Activated CD8-positive, alpha-beta memory T cell treated with anti-CD3 and anti-CD28 coated beads, Interleukin-2, amount 50 U/mL, for 24 hours (primary cell): ENCODE results near the gene NARS2.
"Not testable (repeated sequence)": the region's sequence is repeated elsewhere in the genome, so short reads cannot be mapped to it uniquely, and the experiment has no call there.

ENCODE experiments used
- DNase-seq: peaks from one replicate; pipeline ENCODE4 v3.0.0-alpha.2; 2020; ENCODE audit errors: extremely low read depth

NARS2 gene

DNA sequence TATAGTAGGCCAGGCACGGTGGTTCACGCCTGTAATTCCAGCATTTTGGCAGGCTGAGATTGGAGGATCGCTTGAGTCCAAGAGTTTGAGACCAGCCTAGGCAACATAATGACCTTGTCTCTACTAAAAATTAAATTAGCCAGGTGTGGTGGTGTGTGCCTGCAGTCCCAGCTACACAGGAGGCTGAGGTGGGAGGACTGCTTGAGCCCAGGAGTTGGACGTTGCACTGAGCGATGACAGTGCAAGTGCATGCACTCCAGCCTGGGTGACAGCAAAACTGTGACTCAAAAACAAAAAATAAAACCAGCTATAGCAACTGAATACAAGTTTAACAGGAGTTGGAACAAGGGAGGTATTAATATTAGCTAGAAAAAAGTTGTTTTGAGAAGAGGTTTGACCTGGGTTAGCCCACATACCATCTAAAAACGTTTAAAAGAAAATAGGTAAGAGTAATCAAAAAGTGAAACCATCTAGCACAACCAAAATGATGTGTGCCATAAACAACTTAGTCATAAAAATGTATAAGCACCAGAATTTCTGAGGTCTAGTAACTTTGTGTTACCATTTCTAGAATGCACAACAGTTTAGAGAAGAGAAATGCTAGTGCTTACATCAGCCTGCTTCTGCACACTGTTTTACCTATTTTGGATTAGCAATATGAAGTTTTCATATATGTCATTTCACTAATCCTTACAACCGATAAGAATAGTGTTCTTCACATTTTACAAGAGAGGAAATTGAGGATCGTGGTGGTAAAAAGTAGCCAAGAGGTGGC lies 26.5 kb downstream of the NARS2 start:
- DNase-seq: no peak

DNA sequence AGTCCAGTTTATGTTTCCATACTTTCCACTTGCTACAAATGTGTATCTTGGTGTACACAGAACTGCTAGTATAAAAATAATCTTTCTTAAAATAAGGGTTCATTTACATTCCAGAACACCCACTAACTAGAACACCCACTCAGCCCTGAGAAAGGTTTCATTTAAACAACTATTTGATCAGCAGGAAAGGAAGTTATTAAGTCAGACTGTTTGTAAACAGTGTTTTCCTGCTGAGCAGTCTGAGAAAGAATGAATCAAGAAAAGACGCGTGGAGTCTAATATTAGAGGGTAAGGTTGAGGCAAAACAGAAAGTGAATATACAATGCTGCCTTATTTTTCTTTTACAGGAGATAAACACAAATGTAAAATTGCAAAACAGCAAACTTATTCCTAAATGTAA lies 32.7 kb downstream of the NARS2 start:
- DNase-seq: no peak

GRCh38 chr11:78541537-78541936 lies 33.1 kb downstream of the NARS2 start:
- DNase-seq: no peak

GRCh38 chr11:78540256-78540655 lies 34.4 kb downstream of the NARS2 start:
- no peak for DNase-seq

- no peak for DNase-seq
These were observed 35.2 kb downstream of the NARS2 start for GRCh38 chr11:78539506-78539905.

GRCh38 chr11:78536933-78537332 lies 37.7 kb downstream of the NARS2 start:
- DNase-seq: no peak

DNA sequence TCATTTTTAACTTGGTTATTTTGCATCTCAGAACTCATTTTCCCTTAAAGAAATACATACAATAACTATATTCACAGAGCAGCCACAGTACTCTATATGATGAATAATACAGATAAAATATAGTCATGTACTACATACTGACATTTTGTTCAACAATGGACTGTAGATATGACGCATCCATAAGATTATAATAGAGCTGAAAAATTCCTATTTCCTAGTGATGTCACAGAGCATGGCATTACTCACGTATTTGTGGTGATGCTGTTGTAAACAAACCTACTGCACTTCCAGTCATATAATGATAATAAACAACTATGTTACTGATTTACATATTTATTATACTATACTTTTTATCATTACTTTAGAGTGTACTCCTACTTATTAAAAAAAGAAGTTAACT lies 38.7 kb downstream of the NARS2 start:
- no peak for DNase-seq

DNA sequence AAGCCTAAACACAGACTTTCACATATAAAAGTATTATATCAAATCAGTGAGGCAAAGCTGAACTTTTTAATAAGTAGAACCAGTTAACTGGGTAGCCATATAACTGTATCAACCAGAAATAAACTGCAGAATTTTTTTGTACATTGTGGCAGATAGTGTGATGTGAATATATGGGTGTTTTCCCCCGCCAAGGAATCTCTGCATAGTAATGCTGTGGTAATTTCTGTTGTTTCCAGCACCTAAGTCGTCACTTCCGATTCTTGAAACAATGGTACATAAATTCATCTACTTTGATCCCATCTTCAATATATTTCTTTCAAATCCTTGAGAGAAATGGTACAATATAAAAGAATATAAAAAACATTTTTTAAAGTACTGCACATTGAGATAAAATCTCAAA lies 39.6 kb downstream of the NARS2 start:
- no peak for DNase-seq

- DNase-seq: no peak
These were observed 41.3 kb downstream of the NARS2 start for GRCh38 chr11:78533399-78533798.

- no peak for DNase-seq
These were observed 41.7 kb downstream of the NARS2 start for GRCh38 chr11:78532991-78533390.

DNA sequence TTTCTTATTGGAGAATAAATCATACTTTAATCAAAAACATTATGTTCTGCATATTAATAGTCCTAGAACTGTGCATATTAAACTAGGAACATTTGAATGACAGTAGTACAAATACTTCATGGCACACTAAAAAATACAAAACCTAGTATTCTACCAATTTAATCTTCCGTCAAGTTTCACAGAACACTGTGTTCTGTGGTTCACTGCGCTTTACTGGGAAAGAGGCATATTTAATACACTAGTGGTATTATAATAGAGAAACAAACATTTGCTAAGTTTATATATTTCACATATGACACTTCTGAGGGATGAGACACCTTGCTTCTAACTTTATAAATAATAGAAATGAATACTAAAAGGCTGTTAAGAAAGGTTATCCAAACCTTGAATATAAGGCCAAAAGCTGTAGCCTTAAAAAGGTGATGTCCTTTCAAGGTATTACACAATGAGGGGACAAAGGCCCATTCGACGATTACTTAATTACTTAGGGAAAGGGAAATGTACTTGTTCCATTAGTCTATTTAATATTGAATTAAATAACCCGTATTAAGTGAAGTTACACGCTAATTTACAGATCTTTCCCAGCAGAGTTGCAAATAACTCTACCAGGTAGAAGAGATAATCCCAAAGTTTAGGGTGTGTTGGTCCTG lies 48.0 kb downstream of the NARS2 start:
- no peak for DNase-seq

DNA sequence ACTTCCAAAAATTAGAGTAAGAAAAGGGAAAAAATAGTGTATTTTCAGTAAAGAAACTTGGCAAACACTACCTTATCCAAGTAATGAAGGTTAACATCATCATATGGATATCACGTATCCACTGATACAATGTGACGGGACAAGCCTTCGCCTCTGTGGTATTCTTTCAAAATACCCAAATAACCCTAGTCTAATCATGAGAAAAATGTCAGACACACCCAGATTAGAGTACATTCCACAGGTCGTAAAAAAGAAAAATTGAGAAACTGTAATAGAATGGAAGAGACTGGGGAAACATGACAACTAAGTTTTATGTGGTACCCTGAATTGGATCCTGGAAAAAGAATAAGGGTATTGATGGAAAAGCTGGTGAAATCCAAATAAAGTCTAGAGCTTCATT lies 48.9 kb downstream of the NARS2 start:
- no peak for DNase-seq

DNA sequence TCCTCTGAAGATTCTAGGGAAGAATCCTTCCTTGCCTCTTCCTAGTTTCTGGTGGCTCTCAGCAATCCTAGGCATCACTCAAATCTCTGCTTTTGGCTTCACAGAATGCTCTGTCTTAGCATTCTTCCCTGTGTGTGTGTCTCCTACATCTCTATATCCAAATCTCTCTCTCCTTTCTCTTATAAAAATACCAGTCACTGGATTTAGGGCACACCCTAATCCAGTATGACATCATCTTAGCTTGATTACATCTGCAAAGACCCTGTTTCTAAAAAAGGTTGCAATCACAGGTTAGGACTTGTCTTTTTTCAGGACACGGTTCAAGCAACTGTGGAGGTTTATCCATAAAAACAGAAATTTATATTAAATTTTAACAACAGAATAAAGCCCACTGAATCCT lies 54.4 kb downstream of the NARS2 start:
- DNase-seq: no peak

DNA sequence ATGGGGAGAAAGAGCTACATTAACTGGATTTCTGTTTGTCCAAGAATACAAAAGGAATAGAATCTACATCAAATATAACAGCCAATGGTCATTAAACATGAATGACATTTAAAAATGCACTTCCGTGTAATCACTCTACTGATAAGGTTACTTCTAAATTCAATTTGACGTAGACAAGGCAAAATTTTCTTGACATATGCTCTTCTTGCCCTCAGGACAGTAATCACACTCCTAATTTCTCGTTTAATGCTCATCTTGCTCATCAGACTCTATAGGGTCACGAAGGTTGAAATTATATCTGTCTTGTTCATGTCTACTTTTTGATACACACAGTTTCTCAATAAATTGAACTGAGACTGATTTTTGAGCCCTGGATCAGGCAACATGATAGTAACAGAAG lies 58.4 kb downstream of the NARS2 start:
- DNase-seq: no peak

GRCh38 chr11:78514922-78515502 lies 59.7 kb downstream of the NARS2 start:
- no peak for DNase-seq

- DNase-seq: not testable (repeated sequence)
These were observed 61.6 kb downstream of the NARS2 start for GRCh38 chr11:78513085-78513484.

GRCh38 chr11:78510597-78510996 lies 64.1 kb downstream of the NARS2 start:
- no peak for DNase-seq

DNA sequence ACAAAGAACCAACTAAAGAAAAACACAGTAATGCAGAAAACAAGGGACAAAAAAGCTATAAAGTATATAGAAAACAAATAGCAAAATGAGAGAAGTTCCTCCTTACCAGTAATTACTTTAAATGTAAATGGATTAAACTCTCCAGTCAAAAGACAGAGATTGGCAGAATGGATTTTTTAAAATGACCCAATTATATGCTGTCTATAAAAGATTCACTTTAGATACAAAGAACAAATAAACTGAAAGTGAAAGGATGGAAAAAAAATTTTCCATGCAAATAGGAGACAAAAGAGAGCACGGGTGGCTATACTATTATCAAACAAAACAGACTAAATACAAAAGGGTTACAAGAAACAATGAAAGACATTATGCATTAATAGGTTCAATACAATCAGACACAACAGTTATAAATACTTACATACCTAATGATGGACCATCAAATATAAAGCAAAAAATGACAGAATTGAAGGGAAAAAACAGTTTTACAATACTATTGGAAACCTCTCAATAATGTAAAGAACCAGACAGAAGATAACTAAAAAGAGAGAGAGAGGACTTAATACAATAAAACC lies 64.6 kb downstream of the NARS2 start:
- no peak for DNase-seq

- no peak for DNase-seq
These were observed 70.0 kb downstream of the NARS2 start for GRCh38 chr11:78504708-78505107.

DNA sequence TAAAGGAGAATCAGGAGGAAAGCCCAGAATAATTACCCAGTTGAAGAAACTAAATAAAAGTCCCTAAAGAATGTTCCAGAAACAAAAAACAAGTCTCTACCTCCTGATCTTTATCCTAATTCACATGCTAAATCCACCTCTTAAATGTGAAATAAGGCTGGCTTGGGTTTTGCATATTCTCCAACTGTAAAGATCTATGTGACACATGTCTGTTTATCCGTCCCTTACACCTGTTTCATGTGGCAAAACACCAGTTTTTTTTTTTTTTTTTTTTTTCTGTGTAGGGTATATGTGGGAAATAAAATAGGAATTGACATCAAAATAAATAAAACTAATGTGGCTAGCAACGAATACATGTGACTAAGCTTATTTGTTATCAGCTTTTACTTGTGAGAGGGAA lies 70.5 kb downstream of the NARS2 start:
- no peak for DNase-seq

GRCh38 chr11:78499971-78500370 lies 74.7 kb downstream of the NARS2 start:
- DNase-seq: no peak

DNA sequence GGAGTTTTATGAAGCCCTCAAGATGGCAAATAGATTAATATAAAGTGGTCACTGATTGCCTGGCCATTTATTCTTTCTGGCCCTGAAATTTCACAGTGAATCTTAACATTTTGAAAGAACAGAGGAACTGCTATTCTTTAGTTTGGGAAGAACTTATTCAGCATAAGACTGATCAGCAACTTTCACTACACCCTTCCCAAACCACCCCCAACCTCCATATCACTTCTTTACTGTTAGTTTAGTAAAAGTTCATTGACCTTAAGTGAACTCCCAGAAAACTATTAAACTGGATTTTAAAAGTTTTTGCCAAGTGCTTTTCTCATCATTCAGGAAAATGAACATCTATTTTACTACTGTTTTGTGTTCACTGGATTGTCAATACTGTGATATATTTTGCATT lies 77.4 kb downstream of the NARS2 start:
- DNase-seq: no peak

DNA sequence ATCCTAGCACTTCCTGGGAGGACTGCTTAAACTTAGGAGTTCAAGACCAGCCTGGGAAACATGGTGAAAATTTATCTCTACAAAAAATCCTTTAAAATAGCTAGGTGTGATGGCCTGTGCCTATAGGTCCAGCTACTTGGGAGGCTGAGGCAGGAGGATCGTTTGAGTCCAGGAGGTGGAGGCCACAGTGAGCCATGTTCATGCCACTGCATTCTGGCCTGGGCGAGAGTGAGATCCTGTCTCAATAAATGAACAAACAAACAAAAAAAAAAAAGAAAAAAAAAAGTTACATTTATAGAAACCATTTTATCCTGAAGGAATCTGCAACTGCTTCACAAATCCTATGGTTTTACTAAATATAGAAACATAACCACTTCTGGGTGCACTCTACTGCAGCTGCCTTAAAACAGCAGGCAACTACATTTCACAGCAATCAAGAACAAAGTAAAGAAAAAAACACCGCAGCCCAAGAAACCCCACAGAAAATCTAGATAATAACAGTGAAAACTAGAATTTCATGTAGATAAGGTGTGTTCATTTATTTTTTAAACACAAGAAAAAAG lies 81.2 kb downstream of the NARS2 start:
- no peak for DNase-seq
